Kidney (tissue), 14 donors: Measurements from ENCODE around the gene FANCI. TPM values are rescaled to one million over a fixed set of nuclear protein-coding genes. Genes with fewer than 3 reads are reported as not detected.

ENCODE experiments used
- DNase-seq, 5 donors: peaks; one replicate each; pipeline ENCODE4 v3.0.0-alpha.2; 2013 to 2020
- FAIRE-seq: peaks from 2 replicates; lab custom pipeline; 2012; peaks lifted over from hg19 to GRCh38; lab: Jason Lieb, UNC
- H3K27ac ChIP-seq, 2 donors: one replicate each; pipeline ENCODE4 v1.7.0; 2013; ENCODE audit warnings: low read depth in 2 of 2, low read length in 2 of 2, inconsistent platforms in 1 of 2
- H3K27me3 ChIP-seq: one replicate; pipeline ENCODE4 v1.7.1; 2013; ENCODE audit warnings: low read length, inconsistent platforms; ENCODE audit not compliant: control insufficient read depth, insufficient read depth
- H3K36me3 ChIP-seq, 3 donors: one replicate each; pipeline versions ENCODE4 v1.7.0 to v1.7.1; 2013; ENCODE audit warnings: low read length in 3 of 3, control low read depth in 1 of 3, inconsistent platforms in 1 of 3; ENCODE audit not compliant: insufficient read depth in 3 of 3, control insufficient read depth in 2 of 3
- H3K4me1 ChIP-seq, 3 donors: one replicate each; pipeline versions ENCODE4 v1.7.0 to v1.7.1; 2013; ENCODE audit warnings: low read length in 3 of 3, inconsistent platforms in 1 of 3, low read depth in 1 of 3; ENCODE audit not compliant: control insufficient read depth in 2 of 3, insufficient read depth in 2 of 3
- H3K4me3 ChIP-seq, 3 donors: one replicate each; pipeline versions ENCODE4 v1.7.0 to v1.8.1; 2013; ENCODE audit warnings: low read length in 3 of 3, control low read depth in 1 of 3, inconsistent platforms in 1 of 3
- H3K9ac ChIP-seq, 3 donors: one replicate each; pipeline versions ENCODE4 v1.7.0 to v1.7.1; 2013; ENCODE audit warnings: low read length in 3 of 3, control low read depth in 1 of 3, inconsistent platforms in 1 of 3
- H3K9me3 ChIP-seq, 3 donors: one replicate each; pipeline versions ENCODE4 v1.7.0 to v1.7.1; 2013; ENCODE audit warnings: low read length in 3 of 3, control low read depth in 1 of 3, inconsistent platforms in 1 of 3; ENCODE audit not compliant: control insufficient read depth in 2 of 3, insufficient read depth in 1 of 3
- intact Hi-C: fragments of 100-400 bp; cut with DNase I; formaldehyde crosslinking; loops from one replicate; pipeline ENCODE4 v1.11.1; 2022
- polyA plus RNA-seq: library from polyadenylated mRNA; stranded (reverse); fragments of 350-450 nt; fragmentation: Illumina TruSeq; extraction: RNeasy Lipid Tissue Mini Kit (QIAGEN cat#74804); gene quantifications from one replicate; pipeline ENCODE4 v1.2.3, GENCODE V29; 2014; ENCODE audit warnings: low read depth, low replicate concordance; ENCODE audit not compliant: insufficient read depth
- total RNA-seq: library from RNA; stranded (reverse); fragmentation: NEBNext Ultra II Directional; extraction: Animal tissue kit (Norgen Biotek cat#: 25700); gene quantifications from one replicate; pipeline ENCODE4 v1.2.1, GENCODE V29; 2021
- TF ChIP-seq, protein P1 (sequence below): IDR thresholded peaks from 3 replicates; pipeline ENCODE4 v1.5.1; 2012; ENCODE audit warnings: mild to moderate bottlenecking, moderate library complexity, borderline replicate concordance; ENCODE audit not compliant: insufficient read depth; ENCODE audit errors: extremely low read depth
- donor health status: control.
- donor health status: control.
- donor health status: control.
- donor health status: control.
- donor health status: control.
- donor health status: DM: yes; HTN: yes; CAD: no.
- donor health status: Normal renal cell carcinoma (clear cell type).

FANCI gene
- total and polyA plus RNA-seq, 2 donors from 2014 or later: 2.4 to 6.6 TPM

DNA sequence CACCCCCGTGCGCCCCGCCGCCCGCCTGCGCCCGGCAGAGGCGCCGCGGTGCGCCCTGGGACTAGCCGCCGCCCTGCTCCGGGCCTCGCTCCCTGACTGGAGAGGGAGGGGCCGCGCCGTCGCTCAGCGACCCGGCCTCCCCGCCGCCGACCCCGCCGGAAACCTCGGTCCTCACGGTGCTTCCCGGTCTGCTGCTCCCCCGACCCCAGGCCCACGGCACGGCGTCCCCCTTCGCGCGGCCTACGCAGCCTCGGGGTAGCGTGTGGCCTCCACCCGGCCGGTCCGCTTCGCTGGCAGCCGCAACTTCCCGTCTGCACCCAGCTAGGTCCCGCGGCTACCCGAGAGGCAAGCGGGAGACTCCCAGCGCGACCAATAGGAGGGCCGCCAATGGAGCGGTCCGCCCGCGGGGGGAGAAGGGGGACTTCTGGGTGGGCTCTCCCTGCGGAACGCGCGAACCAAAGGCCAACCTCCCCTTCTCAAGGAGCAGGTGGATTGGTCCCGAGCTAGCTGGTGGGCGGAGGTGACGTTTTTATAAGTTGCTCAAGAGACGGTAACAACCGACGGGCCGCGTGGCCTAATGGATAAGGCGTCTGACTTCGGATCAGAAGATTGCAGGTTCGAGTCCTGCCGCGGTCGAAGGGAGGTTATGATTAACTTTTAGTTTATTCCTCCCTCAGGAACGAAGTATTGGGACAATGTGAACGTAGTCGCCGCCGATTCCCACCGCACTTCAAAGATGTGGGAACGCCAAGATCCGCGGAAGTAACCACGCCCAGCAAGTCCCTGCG is 90.9 kb downstream of the FANCI start, which contains the start of gene POLG:
Gene POLG, minus strand, starts transcription at position 315 of the 788 bp plus-strand sequence. CDS start 1,070 bp downstream, outside the sequence.
- Histone ChIP-seq H3K4me1 (peaks cover 0 to 30% (median 10%) of the 10 kb centered on the region in 3 donors), H3K36me3 (peaks cover 5 to 32% (median 18%) of the 10 kb centered on the region in 3 donors), H3K9ac (peak within 1 kb of the TSS; percentile 62 to 86 (median 69)), H3K9me3 (no peaks in the 10 kb centered on the region), H3K27me3 (no peaks in the 10 kb centered on the region), H3K4me3 (peak within 1 kb of the TSS; percentile 83 to 91 (median 90)), H3K27ac (peak within 1 kb of the TSS; percentile 88 to 93)
- DNase-seq (peak; percentile 99 to 100 (median 100)), FAIRE-seq (peak; percentile 97)
- TF ChIP-seq, protein P1, sequence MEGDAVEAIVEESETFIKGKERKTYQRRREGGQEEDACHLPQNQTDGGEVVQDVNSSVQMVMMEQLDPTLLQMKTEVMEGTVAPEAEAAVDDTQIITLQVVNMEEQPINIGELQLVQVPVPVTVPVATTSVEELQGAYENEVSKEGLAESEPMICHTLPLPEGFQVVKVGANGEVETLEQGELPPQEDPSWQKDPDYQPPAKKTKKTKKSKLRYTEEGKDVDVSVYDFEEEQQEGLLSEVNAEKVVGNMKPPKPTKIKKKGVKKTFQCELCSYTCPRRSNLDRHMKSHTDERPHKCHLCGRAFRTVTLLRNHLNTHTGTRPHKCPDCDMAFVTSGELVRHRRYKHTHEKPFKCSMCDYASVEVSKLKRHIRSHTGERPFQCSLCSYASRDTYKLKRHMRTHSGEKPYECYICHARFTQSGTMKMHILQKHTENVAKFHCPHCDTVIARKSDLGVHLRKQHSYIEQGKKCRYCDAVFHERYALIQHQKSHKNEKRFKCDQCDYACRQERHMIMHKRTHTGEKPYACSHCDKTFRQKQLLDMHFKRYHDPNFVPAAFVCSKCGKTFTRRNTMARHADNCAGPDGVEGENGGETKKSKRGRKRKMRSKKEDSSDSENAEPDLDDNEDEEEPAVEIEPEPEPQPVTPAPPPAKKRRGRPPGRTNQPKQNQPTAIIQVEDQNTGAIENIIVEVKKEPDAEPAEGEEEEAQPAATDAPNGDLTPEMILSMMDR: no peak
- intact Hi-C loops: no loop called here

DNA sequence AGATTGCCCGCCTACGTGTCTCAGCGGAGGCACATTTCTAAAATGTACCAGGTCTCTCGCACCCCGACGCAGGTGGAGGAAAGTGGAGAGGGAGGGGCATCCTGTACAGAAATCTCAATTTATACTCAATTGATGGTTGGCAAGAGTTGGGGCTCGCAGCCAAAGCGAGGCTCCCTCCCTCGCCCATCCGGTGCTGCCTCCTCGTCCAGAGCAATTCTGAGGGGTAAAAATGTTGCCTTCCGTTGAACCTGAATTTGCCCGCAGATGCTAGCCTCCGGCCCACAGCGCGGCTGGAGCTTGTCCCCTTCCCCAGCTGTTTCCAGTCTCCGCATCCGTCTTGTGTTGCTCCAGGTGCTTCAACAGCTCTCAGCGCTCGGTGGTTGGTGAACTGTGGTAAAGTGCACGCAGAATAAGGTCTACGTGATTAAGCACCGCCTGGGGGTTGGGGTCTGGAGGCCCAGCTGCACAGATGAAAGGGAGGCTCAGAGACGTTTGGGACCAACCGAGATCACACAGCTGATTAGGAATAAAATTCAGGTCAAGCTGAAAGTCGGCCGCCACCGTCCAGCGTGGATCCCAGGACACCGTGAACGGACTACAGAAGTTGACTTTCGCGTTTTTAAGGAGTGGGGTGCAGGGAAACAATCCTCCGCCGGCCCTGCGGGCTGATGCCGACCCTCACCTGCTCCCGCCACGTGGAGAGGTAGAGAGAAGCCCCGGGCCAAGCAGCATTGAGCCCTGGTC is 91.7 kb downstream of the FANCI start:
- Histone ChIP-seq H3K9me3 (no peaks in the 10 kb centered on the region), H3K36me3 (peaks cover 5 to 24% (median 10%) of the 10 kb centered on the region in 3 donors), H3K27ac (peak overlapping the region; percentile 9 to 88), H3K4me1 (peaks cover 0 to 27% (median 10%) of the 10 kb centered on the region in 3 donors), H3K27me3 (no peaks in the 10 kb centered on the region), H3K9ac (peak overlapping the region in 2 of 3 donors; percentile 62 to 70), H3K4me3 (peak overlapping the region; percentile 58 to 83 (median 80))
- intact Hi-C loops: no loop called here
- DNase-seq (peak in 4 of 5 donors; percentile 79 to 88 (median 86)), FAIRE-seq (no peak)
- TF ChIP-seq, protein P1: no peak

DNA sequence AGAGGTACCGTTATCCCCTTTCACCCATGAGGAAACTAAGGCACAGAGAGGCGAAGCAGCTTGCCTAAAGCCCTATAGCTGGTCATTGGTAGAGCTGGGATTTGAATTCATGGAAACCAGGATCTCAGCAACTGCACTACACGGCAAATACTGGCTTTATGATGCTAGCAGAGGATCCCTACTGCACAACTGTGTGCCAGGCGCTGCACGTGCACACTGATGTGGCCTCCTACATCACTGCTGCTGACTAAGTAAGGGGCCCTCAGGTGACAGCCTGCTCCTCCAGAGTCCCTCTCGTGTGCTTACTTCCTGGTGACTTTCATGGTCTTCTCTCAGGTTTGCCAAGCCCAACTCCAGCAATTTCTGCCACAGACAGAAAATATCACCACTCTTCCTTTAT is 94.3 kb downstream of the FANCI start:
- TF ChIP-seq, protein P1: no peak
- Histone ChIP-seq H3K9me3 (no peaks in the 10 kb centered on the region), H3K36me3 (peaks cover 0 to 1% (median 0%) of the 10 kb centered on the region in 3 donors), H3K4me1 (peaks cover 0 to 16% (median 0%) of the 10 kb centered on the region in 3 donors), H3K27ac (no peak overlapping the region), H3K4me3 (no peak overlapping the region), H3K27me3 (no peaks in the 10 kb centered on the region), H3K9ac (no peak overlapping the region)
- FAIRE-seq: no peak
- intact Hi-C loops: no loop called here
- DNase-seq: no peak
